Tibial nerve (tissue), 4 donors: ENCODE results near the gene IQGAP2.

Source experiments
- EP300 ChIP-seq, 2 donors: sonication (generic); formaldehyde crosslinking; IDR thresholded peaks; one replicate each; pipeline ENCODE4 v1.6.1; 2017; ENCODE audit warnings: antibody characterized with exemption in 2 of 2, mild to moderate bottlenecking in 1 of 2
- POLR2A ChIP-seq, 2 donors: fragments of 450-650 bp; IDR thresholded peaks; one replicate each; pipeline ENCODE4 v1.6.1; 2017; ENCODE audit warnings: antibody characterized with exemption in 2 of 2, mild to moderate bottlenecking in 2 of 2, moderate library complexity in 2 of 2
- TF ChIP-seq, protein P1 (sequence below), 5 experiments: fragments of 200-600 bp in 3 of 5; fragments of 450-650 bp in 2 of 5; sonication (generic) in 3 of 5; IDR thresholded peaks; one replicate each; pipeline ENCODE4 v1.5.1; 2016 to 2019; ENCODE audit warnings: antibody characterized with exemption in 5 of 5, mild to moderate bottlenecking in 3 of 5, moderate library complexity in 2 of 5

DNA sequence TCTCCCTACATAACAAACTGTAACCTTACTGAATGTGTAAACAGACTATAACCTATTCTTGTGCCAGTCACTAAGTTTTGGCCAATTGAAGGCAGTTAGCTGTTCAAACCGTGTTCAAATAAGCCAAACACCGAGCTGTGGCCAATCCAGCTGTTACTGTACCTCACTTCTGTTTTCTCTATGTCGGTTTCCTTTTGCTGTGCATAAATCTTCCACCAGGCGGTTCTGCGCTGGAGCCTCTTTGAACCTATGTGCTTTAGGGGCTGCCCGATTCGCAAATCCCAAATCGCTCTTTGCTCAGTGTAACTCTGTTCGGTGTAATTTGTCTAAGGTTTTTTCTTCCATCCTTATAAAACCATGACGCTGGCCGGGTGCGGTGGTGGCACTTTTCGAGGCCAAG lies 344.6 kb downstream of the IQGAP2 start:
- TF ChIP-seq, protein P1, sequence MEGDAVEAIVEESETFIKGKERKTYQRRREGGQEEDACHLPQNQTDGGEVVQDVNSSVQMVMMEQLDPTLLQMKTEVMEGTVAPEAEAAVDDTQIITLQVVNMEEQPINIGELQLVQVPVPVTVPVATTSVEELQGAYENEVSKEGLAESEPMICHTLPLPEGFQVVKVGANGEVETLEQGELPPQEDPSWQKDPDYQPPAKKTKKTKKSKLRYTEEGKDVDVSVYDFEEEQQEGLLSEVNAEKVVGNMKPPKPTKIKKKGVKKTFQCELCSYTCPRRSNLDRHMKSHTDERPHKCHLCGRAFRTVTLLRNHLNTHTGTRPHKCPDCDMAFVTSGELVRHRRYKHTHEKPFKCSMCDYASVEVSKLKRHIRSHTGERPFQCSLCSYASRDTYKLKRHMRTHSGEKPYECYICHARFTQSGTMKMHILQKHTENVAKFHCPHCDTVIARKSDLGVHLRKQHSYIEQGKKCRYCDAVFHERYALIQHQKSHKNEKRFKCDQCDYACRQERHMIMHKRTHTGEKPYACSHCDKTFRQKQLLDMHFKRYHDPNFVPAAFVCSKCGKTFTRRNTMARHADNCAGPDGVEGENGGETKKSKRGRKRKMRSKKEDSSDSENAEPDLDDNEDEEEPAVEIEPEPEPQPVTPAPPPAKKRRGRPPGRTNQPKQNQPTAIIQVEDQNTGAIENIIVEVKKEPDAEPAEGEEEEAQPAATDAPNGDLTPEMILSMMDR (IDR thresholded peaks at IDR 0.05) = no peak
- TF ChIP-seq EP300 (IDR thresholded peaks at IDR 0.05) (no peak), POLR2A (IDR thresholded peaks at IDR 0.05) (no peak)
